Parathyroid adenoma (tissue), 2 donors: ENCODE results near the gene TGFBR3L.

Experiments
- H2AFZ ChIP-seq: fragments of 300-600 bp; sonication (generic); one replicate; pipeline ENCODE4 v1.7.0; 2017; ENCODE audit warnings: antibody characterized with exemption, mild to moderate bottlenecking
- H3K27ac ChIP-seq: fragments of 300-600 bp; sonication (generic); one replicate; pipeline ENCODE4 v1.7.0; 2017
- H3K27me3 ChIP-seq: fragments of 300-600 bp; sonication (generic); one replicate; pipeline ENCODE4 v1.7.0; 2017; ENCODE audit warnings: low read length; ENCODE audit not compliant: control insufficient read depth, insufficient read depth
- H3K36me3 ChIP-seq: fragments of 300-600 bp; sonication (generic); one replicate; pipeline ENCODE4 v1.7.0; 2017; ENCODE audit warnings: low read length; ENCODE audit not compliant: control insufficient read depth, insufficient read depth
- H3K4me1 ChIP-seq: fragments of 300-600 bp; sonication (generic); one replicate; pipeline ENCODE4 v1.7.0; 2017; ENCODE audit warnings: control low read depth
- H3K4me2 ChIP-seq: fragments of 300-600 bp; sonication (generic); one replicate; pipeline ENCODE4 v1.7.0; 2017; ENCODE audit warnings: low read length
- H3K4me3 ChIP-seq: fragments of 300-600 bp; sonication (generic); one replicate; pipeline ENCODE4 v1.7.0; 2017; ENCODE audit warnings: low read depth, low read length
- H3K79me2 ChIP-seq: fragments of 300-600 bp; sonication (generic); one replicate; pipeline ENCODE4 v1.7.0; 2017; ENCODE audit warnings: control low read depth
- H3K9ac ChIP-seq: fragments of 300-600 bp; sonication (generic); one replicate; pipeline ENCODE4 v1.7.0; 2017; ENCODE audit warnings: mild to moderate bottlenecking
- H3K9me3 ChIP-seq: fragments of 300-600 bp; sonication (generic); one replicate; pipeline ENCODE4 v1.7.0; 2017; ENCODE audit warnings: low read length; ENCODE audit not compliant: control insufficient read depth
- TF ChIP-seq, protein P1 (sequence below): fragments of 300-600 bp; sonication (generic); IDR thresholded peaks from one replicate; pipeline ENCODE4 v1.7.0; 2017; ENCODE audit warnings: antibody characterized with exemption, mild to moderate bottlenecking
- donor health status: primary hyperparathyroidism.

Gene TGFBR3L

DNA sequence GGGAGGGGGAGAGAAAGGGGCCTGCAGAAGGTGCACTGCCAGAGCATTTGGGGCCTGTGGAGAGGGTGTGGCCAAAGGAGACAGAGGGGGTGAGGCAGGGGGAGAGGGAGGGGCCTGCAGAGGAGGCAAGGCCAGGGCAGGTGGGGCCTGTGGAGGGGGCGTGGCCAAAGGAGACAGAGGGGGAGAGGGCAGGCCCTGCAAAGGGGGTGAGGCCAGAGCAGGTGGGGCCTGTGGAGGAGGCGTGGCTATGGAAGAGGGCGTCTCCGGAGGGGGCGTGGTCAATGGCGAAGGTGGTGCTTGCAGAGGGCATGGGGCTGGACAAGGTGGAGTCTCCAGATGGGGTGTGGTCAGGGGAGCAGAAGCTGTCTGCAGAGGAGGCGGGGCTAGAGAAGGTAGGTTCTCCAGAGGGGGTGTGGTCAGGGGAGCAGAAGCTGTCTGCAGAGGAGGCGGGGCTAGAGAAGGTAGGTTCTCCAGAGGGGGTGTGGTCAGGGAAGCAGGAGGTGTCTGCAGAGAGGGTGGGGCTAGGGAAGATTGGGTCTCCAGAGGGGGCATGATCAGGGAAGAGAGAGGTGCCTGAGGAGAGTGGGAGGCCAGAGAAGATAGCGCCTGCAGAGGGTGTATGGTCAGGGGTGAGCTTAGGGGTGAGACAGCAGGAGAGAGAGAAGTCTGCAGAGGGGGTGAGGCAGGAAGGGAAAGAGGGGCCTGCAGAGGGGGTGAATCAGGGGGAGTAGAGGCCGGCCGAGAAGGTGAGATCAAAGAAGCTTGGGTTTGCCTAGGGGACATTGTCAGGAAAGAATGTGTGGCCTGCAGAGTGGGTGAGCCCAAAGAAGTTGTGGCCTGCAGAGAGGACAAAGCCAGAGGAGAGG, 43.8 kb upstream of the TGFBR3L start:
- H3K9me3 ChIP-seq, result no peaks in the 10 kb centered on the region
- no peak overlapping the region for H3K9ac ChIP-seq
- TF ChIP-seq, protein P1, sequence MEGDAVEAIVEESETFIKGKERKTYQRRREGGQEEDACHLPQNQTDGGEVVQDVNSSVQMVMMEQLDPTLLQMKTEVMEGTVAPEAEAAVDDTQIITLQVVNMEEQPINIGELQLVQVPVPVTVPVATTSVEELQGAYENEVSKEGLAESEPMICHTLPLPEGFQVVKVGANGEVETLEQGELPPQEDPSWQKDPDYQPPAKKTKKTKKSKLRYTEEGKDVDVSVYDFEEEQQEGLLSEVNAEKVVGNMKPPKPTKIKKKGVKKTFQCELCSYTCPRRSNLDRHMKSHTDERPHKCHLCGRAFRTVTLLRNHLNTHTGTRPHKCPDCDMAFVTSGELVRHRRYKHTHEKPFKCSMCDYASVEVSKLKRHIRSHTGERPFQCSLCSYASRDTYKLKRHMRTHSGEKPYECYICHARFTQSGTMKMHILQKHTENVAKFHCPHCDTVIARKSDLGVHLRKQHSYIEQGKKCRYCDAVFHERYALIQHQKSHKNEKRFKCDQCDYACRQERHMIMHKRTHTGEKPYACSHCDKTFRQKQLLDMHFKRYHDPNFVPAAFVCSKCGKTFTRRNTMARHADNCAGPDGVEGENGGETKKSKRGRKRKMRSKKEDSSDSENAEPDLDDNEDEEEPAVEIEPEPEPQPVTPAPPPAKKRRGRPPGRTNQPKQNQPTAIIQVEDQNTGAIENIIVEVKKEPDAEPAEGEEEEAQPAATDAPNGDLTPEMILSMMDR, result no peak
- peak overlapping the region; percentile 71 for H2AFZ ChIP-seq
- peak overlapping the region; percentile 74 for H3K27ac ChIP-seq
- H3K27me3 ChIP-seq, result no peaks in the 10 kb centered on the region
- H3K4me2 ChIP-seq, result no peak overlapping the region
- no peak overlapping the region for H3K4me3 ChIP-seq
- H3K36me3 ChIP-seq, result no peaks in the 10 kb centered on the region
- peaks cover 10% of the 10 kb centered on the region for H3K4me1 ChIP-seq
- no peaks in the 10 kb centered on the region for H3K79me2 ChIP-seq

DNA sequence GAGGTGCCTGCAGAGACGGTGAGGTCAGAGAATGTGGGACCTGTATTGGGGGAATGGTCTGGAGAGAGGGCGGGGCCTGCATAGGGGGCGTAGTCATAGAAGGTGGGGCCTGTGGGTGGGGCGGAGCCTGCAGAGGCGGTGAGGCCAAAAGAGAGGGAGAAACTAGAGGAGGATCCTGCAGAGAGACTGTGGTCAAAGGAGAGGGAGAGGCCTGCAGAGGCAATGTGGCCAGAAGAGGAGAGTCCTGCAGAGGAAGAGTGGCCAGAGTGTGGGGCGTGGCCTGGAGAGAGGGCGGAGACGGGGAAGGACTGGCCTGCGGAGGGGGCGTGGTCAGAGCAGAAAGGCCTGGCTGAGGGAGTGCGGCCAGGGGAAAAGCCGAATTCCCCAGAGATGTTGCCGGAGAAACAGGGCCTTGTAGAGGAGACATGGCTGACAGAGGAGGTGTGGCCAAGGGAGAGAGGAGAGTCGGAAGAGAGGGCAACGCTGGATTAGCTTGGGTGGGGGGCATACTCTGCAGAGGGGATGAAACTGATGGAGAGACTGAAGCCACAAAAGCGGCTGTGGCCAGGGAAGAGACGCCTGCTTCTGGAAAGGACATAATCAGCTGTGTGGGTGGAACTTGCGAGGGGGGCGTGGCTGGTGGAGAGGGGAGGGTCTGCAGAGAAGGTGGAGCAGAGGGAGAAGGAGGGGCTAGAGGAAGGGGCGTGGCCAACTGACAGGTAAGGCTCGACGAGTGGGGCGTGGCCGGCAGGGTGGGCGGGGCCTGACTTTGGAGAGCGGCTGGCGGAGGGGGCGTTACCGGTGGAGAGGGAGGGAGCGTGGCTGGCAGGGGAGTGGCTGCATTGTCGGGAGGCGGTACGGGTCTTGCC, 43.0 kb upstream of the TGFBR3L start:
- Histone ChIP-seq H3K9me3 (no peaks in the 10 kb centered on the region), H3K79me2 (no peaks in the 10 kb centered on the region), H3K27ac (peak overlapping the region; percentile 74), H3K27me3 (no peaks in the 10 kb centered on the region), H3K4me3 (no peak overlapping the region), H3K36me3 (no peaks in the 10 kb centered on the region), H3K9ac (no peak overlapping the region), H2AFZ (peak overlapping the region; percentile 71), H3K4me2 (peak overlapping the region; percentile 34), H3K4me1 (peaks cover 10% of the 10 kb centered on the region)
- TF ChIP-seq, protein P1, result no peak

DNA sequence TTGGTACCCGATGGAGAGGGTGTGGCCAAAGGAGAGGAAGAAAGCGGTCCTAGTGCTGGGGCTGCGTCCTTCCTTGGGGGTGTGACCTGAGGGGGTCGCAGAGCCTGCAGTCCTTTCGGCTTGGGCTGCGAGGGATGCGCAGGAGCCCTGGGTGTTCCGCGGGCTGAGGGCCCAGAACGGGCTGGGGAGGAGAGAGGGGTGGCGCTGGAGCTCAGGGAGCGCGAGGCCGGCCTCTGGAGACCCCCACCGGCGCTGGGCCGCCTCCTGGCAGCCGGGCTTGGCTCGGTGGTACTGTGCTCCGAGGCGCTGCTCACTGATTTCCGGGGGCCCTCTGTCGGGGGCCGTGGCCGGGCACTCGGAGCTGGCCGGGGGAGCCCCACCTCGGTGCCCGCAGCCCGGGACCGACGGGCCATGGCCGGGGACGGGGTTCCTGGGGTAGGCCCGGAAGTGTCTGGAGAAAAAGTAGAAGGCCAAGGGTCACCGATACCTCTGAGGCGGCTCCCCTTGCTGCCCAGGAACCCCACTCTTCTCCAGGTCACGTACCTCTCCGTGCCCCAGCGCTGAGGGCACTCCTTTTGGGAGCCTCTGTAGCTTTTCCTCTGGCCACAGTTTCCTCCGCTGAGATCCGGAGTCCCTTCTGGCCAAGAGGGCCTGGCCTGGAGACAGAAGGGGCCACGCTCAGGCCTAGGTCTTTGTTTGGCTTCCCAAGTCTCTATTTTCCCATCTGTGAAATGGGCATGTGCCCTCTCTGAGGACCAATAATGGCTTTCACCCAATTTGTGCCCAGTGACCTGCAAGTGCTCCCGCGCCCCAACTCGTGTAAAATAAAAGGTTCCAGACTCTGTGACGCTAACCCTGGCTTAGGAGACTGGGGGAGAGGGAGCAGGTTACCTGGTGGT, 42.1 kb upstream of the TGFBR3L start:
- peak overlapping the region; percentile 34 for H3K4me2 ChIP-seq
- H3K27ac ChIP-seq, result no peak overlapping the region
- H3K9me3 ChIP-seq, result no peaks in the 10 kb centered on the region
- H3K79me2 ChIP-seq, result no peaks in the 10 kb centered on the region
- TF ChIP-seq, protein P1, result no peak
- no peaks in the 10 kb centered on the region for H3K36me3 ChIP-seq
- no peaks in the 10 kb centered on the region for H3K27me3 ChIP-seq
- H3K4me1 ChIP-seq, result peaks cover 10% of the 10 kb centered on the region
- no peak overlapping the region for H2AFZ ChIP-seq
- H3K9ac ChIP-seq, result no peak overlapping the region
- no peak overlapping the region for H3K4me3 ChIP-seq

DNA sequence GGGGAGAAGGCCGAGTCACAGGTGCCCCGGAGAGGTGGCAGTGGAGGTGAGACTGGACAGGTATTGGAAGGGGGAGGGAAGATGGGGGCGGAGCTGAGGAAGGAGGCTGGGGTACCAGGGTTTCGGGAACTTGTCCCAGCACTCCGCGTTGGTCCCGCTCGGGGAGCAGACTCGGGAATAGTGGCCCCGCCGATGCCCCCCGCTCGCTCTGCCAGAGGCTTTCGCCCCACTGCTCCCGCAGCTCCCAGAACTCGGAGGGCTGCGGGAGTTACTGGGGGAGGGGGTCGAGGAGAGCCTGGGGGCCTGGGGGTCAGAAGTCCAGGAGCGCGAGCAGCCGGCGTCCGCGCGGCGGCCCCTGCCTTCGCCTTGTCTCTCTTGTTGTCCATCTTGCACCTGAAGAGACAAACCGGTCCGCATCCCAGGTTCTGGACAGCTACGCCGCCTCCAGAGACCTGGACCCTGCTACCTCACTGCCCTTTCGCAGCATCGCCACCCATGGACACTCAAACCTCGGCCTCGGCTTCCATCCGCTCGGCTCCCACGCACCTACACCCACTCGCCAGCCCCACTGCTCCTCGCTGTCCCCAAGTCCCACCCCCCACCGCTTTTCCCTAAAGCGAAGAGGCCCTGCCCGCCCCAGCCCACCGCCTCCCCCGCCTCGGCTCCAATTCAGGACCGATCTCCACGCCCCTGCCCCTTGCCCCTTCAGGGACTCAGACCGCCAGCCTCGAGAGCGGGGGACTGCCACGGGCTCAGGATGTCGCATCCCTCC, 41.1 kb upstream of the TGFBR3L start:
- Histone ChIP-seq H3K79me2 (no peaks in the 10 kb centered on the region), H3K4me3 (peak overlapping the region; percentile 61), H2AFZ (peak overlapping the region; percentile 90), H3K36me3 (no peaks in the 10 kb centered on the region), H3K27ac (no peak overlapping the region), H3K4me1 (peaks cover 10% of the 10 kb centered on the region), H3K4me2 (peak overlapping the region; percentile 84), H3K9me3 (no peaks in the 10 kb centered on the region), H3K9ac (no peak overlapping the region), H3K27me3 (no peaks in the 10 kb centered on the region)
- TF ChIP-seq, protein P1, result no peak
